K562 (cell line): ENCODE results near the gene C7orf57. TPM values are rescaled to one million over a fixed set of nuclear protein-coding genes. Genes with fewer than 3 reads are reported as not detected.

ENCODE experiments used
- ATAC-seq: fragments of 200-7000 bp; cut with Tn5 transposase; 3 replicates; pipeline ENCODE4 v1.9.1; 2020; ENCODE audit warnings: moderate library complexity
- BruUV-seq: library from RNA; stranded (reverse); fragments of 400-500 nt; replicated peaks from 2 replicates; lab custom pipeline; 2021; lab: Mats Ljungman, UMichigan
- CTCF ChIA-PET: fragments of 300-600 bp; formaldehyde crosslinking; extraction: SDS; loops from one replicate; lab custom pipeline; 2021; ENCODE audit warnings: low intra/inter-chr PET ratio; lab: Yijun Ruan, JAX
- POLR2A ChIA-PET: fragments of 300-600, 350-650 bp; sonication (Branson Sonifier 250); formaldehyde crosslinking; extraction: SDS; loops from one replicate; lab custom pipeline; 2021; ENCODE audit warnings: antibody characterized with exemption, inconsistent platforms; lab: Yijun Ruan, JAX
- DNase-seq, 4 experiments: peaks; one replicate each; pipeline versions ENCODE4 v3.0.0 to v3.0.0-alpha.2; 2011 to 2018; ENCODE audit warnings: low spot score in 3 of 4, mixed read lengths in 3 of 4; ENCODE audit errors: extremely low read depth in 1 of 4
- FAIRE-seq: peaks from 2 replicates; lab custom pipeline; 2011; peaks lifted over from hg19 to GRCh38; lab: Jason Lieb, UNC
- H2AFZ ChIP-seq: 2 replicates; pipeline ENCODE4 v1.6.0; 2011; ENCODE audit warnings: low read depth, low read length, control low read depth, inconsistent platforms
- H3K27ac ChIP-seq: fragments of 200-600 bp; 3 replicates; pipeline ENCODE4 v1.8.0; 2011; ENCODE audit warnings: low read depth, mild to moderate bottlenecking, control low read depth, inconsistent platforms, low read length, moderate library complexity, mixed read lengths; ENCODE audit errors: extremely low read depth
- H3K27me3 ChIP-seq, 2 experiments: fragments of 300-600 bp in 1 of 2; 2 replicates in 1 of 2; 3 replicates in 1 of 2; pipeline versions ENCODE4 v1.6.0 to v1.8.0; 2011; ENCODE audit warnings: inconsistent platforms in 2 of 2, low read length in 2 of 2, mild to moderate bottlenecking in 1 of 2, mixed read lengths in 1 of 2, moderate library complexity in 1 of 2; ENCODE audit not compliant: control insufficient read depth in 2 of 2, insufficient read depth in 2 of 2
- H3K36me3 ChIP-seq: fragments of 300-600 bp; 3 replicates; pipeline ENCODE4 v1.8.0; 2011; ENCODE audit warnings: mild to moderate bottlenecking, low read length, inconsistent platforms; ENCODE audit not compliant: control insufficient read depth, insufficient read depth
- H3K4me1 ChIP-seq, 2 experiments: fragments of 200-600 bp in 1 of 2; replicated peaks in 1 of 2; 2 replicates in 1 of 2; 3 replicates in 1 of 2; pipeline versions ENCODE4 v1.5.1 to v1.8.0; 2011; ENCODE audit warnings: inconsistent platforms in 2 of 2, low read length in 2 of 2, mild to moderate bottlenecking in 1 of 2, mixed read lengths in 1 of 2, moderate library complexity in 1 of 2; ENCODE audit not compliant: control insufficient read depth in 2 of 2, insufficient read depth in 2 of 2
- H3K4me2 ChIP-seq: 2 replicates; pipeline ENCODE4 v1.6.1; 2011; ENCODE audit warnings: low read length, control low read depth, inconsistent platforms, mixed read lengths; ENCODE audit not compliant: insufficient read depth
- H3K4me3 ChIP-seq: fragments of 200-600 bp; sonication (generic), shearing (Covaris generic); 2 replicates; pipeline ENCODE4 v1.5.1; 2016; ENCODE audit warnings: control low read depth, inconsistent platforms
- H3K79me2 ChIP-seq: fragments of 200-600 bp; 3 replicates; pipeline ENCODE4 v1.8.0; 2011; ENCODE audit warnings: low read length, inconsistent platforms; ENCODE audit not compliant: control insufficient read depth, insufficient read depth
- H3K9ac ChIP-seq, 2 experiments: 2 replicates each; pipeline versions ENCODE4 v1.6.0 to v1.6.1; 2011; ENCODE audit warnings: low read depth in 2 of 2, low read length in 2 of 2, control low read depth in 1 of 2, inconsistent platforms in 1 of 2, mild to moderate bottlenecking in 1 of 2, mixed read lengths in 1 of 2; ENCODE audit not compliant: insufficient read depth in 1 of 2
- H3K9me1 ChIP-seq: one replicate; pipeline ENCODE4 v1.6.0; 2011; ENCODE audit warnings: inconsistent platforms, mild to moderate bottlenecking, low read length, moderate library complexity; ENCODE audit not compliant: control insufficient read depth, insufficient read depth
- H3K9me3 ChIP-seq: replicated peaks from 2 replicates; pipeline ENCODE4 v1.5.1; 2011; ENCODE audit warnings: low read depth, low read length, inconsistent platforms; ENCODE audit not compliant: control insufficient read depth, insufficient read depth
- H4K20me1 ChIP-seq: replicated peaks from 2 replicates; pipeline ENCODE4 v1.6.1; 2011; ENCODE audit warnings: low read length, inconsistent platforms, mixed read lengths; ENCODE audit not compliant: control insufficient read depth, insufficient read depth
- FOS ChIP-seq: IDR thresholded peaks from 3 replicates; pipeline ENCODE4 v1.6.1; 2011; ENCODE audit not compliant: insufficient read length; ENCODE audit errors: extremely low read depth
- FOXJ2 ChIP-seq: fragments of 200-800 bp; sonication (Bioruptor generic); IDR thresholded peaks from 2 replicates; pipeline ENCODE4 v1.6.1; 2016; ENCODE audit warnings: missing genetic modification characterization, missing compliant biosample characterization
- HINFP ChIP-seq: fragments of 450-650 bp; conservative IDR thresholded peaks from 2 replicates; pipeline ENCODE4 v1.6.1; 2016; ENCODE audit warnings: missing genetic modification characterization, low read depth, mild to moderate bottlenecking, control low read depth, missing compliant biosample characterization
- POLR2B ChIP-seq: fragments of 450-650 bp; IDR thresholded peaks from 2 replicates; pipeline ENCODE4 v1.6.1; 2018; ENCODE audit warnings: low read depth; ENCODE audit not compliant: partially characterized antibody
- TBL1XR1 ChIP-seq, 2 experiments: IDR thresholded peaks; 2 replicates each; pipeline ENCODE4 v1.6.1; 2012; ENCODE audit warnings: improper control_type of control experiment in 2 of 2, low read length in 2 of 2, mild to moderate bottlenecking in 1 of 2
- ZNF395 ChIP-seq: fragments of 200-800 bp; sonication (Bioruptor generic); IDR thresholded peaks from 2 replicates; pipeline ENCODE4 v1.6.1; 2017; ENCODE audit warnings: missing genetic modification characterization, missing compliant biosample characterization
- ZNF449 ChIP-seq: fragments of 250-450 bp; sonication (Bioruptor Pico); IDR thresholded peaks from 2 replicates; pipeline ENCODE4 v1.8.0; 2022; ENCODE audit warnings: moderate library complexity, mild to moderate bottlenecking, inconsistent platforms
- ZNF586 ChIP-seq: fragments of 450-650 bp; formaldehyde crosslinking; conservative IDR thresholded peaks from 2 replicates; pipeline ENCODE4 v1.4.0; 2020; ENCODE audit warnings: mild to moderate bottlenecking, moderate library complexity
- WGBS: fragments of 100-300 bp; shearing (Covaris generic); methylation state at CpG from one replicate; pipeline ENCODE4 v1.1.6; 2016; ENCODE audit warnings: low coverage, mixed read lengths; ENCODE audit not compliant: insufficient coverage; ENCODE audit errors: missing lambda C conversion rate; 5-methylcytosine and 5-hydroxymethylcytosine counted together
- in situ Hi-C: fragments of 300-500 bp; cut with MboI; formaldehyde crosslinking; loops from 4 replicates; pipeline ENCODE4 v1.15.0; 2018; ENCODE audit warnings: inconsistent platforms, mixed read lengths
- intact Hi-C: fragments of 100-400 bp; cut with micrococcal nuclease; formaldehyde crosslinking; loops from 2 replicates; pipeline ENCODE4 v1.14.2; 2022
- polyA plus RNA-seq, 8 experiments: library from polyadenylated mRNA; depleted of rRNA in 4 of 8; stranded (reverse) in 5 of 8; unstranded in 3 of 8; fragments of >200 nt; fragmentation: Nextera tagmentation in 2 of 8; fragmentation: Illumina TruSeq in 1 of 8; extraction: Ambion mirVana in 2 of 8; extraction: Trizol in 1 of 8; gene quantifications; 2 replicates each; pipeline versions ENCODE4 v1.2.1 to v1.2.3, GENCODE V29; 2011 to 2014; ENCODE audit warnings: inconsistent platforms in 1 of 8, missing spikeins in 1 of 8
- total RNA-seq, 7 experiments: library from RNA; depleted of rRNA in 6 of 7; stranded (reverse); fragments of >200 nt in 6 of 7; fragmentation: Illumina TruSeq in 2 of 7; extraction: Trizol in 2 of 7; gene quantifications; 2 replicates each; pipeline versions ENCODE4 v1.2.1 to v1.2.3, GENCODE V29; 2011 to 2021; ENCODE audit warnings: low replicate concordance in 1 of 7

Gene C7orf57
- total and polyA plus RNA-seq, 9 of the 15 experiments (the other 6 are each of a cell fraction or from before 2014, with no cell fraction given): not detected

- TF ChIP-seq FOS (peak; percentile 66), ZNF586 (no peak)
- TF ChIP-seq, all 486 proteins: peak for 86
Measured at GRCh38 chr7:48084727-48085432, 49.5 kb downstream of the C7orf57 start (continued).

GRCh38 chr7:48085433-48085791 is 50.1 kb downstream of the C7orf57 start:
- H3K4me1 ChIP-seq: peaks cover 7 to 27% of the 10 kb centered on the region in 2 experiments; a peak in 4 of 5 replicates
- BruUV-seq: no TSS peak
- in situ Hi-C loops: no loop called here
- no peak for DNase-seq
- H3K36me3 ChIP-seq: no peaks in the 10 kb centered on the region
- H3K9ac ChIP-seq: no peak overlapping the region
- ATAC-seq: no peak
- H3K79me2 ChIP-seq: no peaks in the 10 kb centered on the region
- no peak for FAIRE-seq
- 20% methylated on average over 1 of the region's 1 CpG for WGBS
- H3K4me2 ChIP-seq: no peak overlapping the region
- CTCF ChIA-PET: no interaction called here
- H2AFZ ChIP-seq: no peak overlapping the region
- no peak overlapping the region for H3K4me3 ChIP-seq
- peaks cover 5 to 12% of the 10 kb centered on the region in 2 experiments; a peak in 4 of 5 replicates for H3K27me3 ChIP-seq
- TF ChIP-seq ZNF449 (CRISPR knock-in tag): no peak
- TF ChIP-seq POLR2B: no peak
- TF ChIP-seq ZNF395 (CRISPR knock-in tag): no peak
- no peak for TF ChIP-seq HINFP (tag)
- TF ChIP-seq FOXJ2 (tag): 0 out of 2 replicates have a peak, but pooled peaks have one; percentile 21
- no peak for TF ChIP-seq TBL1XR1 (IDR thresholded peaks at IDR 0.05; ENCODE audit: low read length in 2 of 2)
- intact Hi-C loops: no loop called here
- H3K9me3 ChIP-seq: no peaks in the 10 kb centered on the region
- H3K9me1 ChIP-seq: no peaks in the 10 kb centered on the region
- 0 out of 2 replicates have a peak, but pooled peaks cover 5% of the 10 kb centered on the region for H4K20me1 ChIP-seq
- POLR2A ChIA-PET: interaction anchor here (0.6 kb wide), 1 partner anchor 370 kb away, joined by 3 read pairs; no protein-coding TSS in a partner anchor
- H3K27ac ChIP-seq: no peak overlapping the region
